ENCODE measurements around the gene ACER2.

The ACER2 gene

DNA sequence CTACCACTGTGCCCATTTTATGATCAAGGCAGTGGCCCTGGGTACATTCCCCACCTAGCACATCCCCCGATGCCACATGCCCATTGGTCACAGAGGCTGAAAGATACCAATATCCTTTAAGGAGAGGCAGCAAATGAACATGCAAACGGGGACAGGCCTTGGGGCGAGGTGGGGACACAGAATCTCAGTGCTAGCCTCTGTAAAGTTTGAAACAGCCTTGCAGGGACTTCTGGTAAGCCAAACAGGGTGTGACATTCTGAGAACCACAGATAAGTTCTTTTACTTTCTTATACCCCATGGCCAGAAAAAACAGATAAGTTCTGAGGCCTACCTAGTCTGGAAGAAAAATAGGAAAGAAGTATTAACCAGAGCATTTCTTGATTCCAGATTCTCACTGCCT, 60.5 kb downstream of the ACER2 start:
- no peaks in the 10 kb centered on the region for H3K9me3 Mint-ChIP-seq
- peaks cover 21% of the 10 kb centered on the region for H3K27me3 Mint-ChIP-seq (ENCODE audit: low read depth)
- H3K4me3 Mint-ChIP-seq: no peak overlapping the region
- H3K4me1 Mint-ChIP-seq: peaks cover 21% of the 10 kb centered on the region
- TF ChIP-seq CTCF (IDR thresholded peaks at IDR 0.05; ENCODE audit: unreplicated experiment in 3 of 3): no peak
- H3K27ac Mint-ChIP-seq: no peak overlapping the region
- H3K36me3 Mint-ChIP-seq (ENCODE audit: low read depth): no peaks in the 10 kb centered on the region

GRCh38 chr9:19470567-19470966, 61.8 kb downstream of the ACER2 start:
- H3K27ac Mint-ChIP-seq: no peak overlapping the region
- H3K9me3 Mint-ChIP-seq: no peaks in the 10 kb centered on the region
- no peaks in the 10 kb centered on the region for H3K36me3 Mint-ChIP-seq (ENCODE audit: low read depth)
- H3K27me3 Mint-ChIP-seq (ENCODE audit: low read depth): peaks cover 20% of the 10 kb centered on the region
- no peak for TF ChIP-seq CTCF (IDR thresholded peaks at IDR 0.05; ENCODE audit: unreplicated experiment in 3 of 3)
- H3K4me3 Mint-ChIP-seq: no peak overlapping the region
- peaks cover 18% of the 10 kb centered on the region for H3K4me1 Mint-ChIP-seq

DNA sequence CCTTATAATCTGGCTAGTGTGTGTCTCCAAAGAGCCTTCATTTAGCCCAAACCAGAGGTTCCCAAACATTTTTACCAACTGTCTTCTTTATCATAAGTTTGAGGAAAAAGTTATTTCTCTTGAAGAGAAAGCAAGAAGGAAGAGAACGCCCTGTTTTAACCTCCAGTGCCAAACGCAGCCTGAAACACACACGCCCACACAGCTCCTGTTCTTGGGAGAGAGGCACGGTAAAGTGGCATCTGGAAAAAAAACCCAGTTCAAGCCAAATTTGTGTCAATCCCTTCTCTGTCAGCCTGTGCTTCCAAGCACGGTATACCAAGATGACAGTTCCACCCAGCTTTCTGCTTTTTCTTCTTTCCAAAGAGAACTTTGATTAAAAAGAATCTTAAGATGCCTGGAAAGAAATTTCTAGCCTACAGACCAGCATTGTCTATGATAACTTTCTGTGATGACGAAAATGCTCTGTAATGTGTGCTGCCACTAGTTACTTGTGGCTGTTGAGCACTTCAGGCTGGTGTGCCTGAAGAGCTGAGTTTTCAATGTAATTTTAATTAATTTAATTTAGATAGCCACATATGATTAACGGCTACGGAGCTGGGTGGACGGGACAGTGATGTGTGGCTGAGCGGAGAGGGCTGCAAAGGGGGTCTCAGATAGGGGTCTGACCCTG, 62.3 kb downstream of the ACER2 start:
- no peak for TF ChIP-seq CTCF (IDR thresholded peaks at IDR 0.05; ENCODE audit: unreplicated experiment in 3 of 3)
- Mint-ChIP-seq H3K27me3 (ENCODE audit: low read depth) (peaks cover 20% of the 10 kb centered on the region), H3K36me3 (ENCODE audit: low read depth) (no peaks in the 10 kb centered on the region), H3K4me1 (peaks cover 18% of the 10 kb centered on the region), H3K9me3 (no peaks in the 10 kb centered on the region), H3K27ac (no peak overlapping the region), H3K4me3 (no peak overlapping the region)

- H3K4me1 Mint-ChIP-seq: peaks cover 18% of the 10 kb centered on the region
- peaks cover 16% of the 10 kb centered on the region for H3K27me3 Mint-ChIP-seq (ENCODE audit: low read depth)
- TF ChIP-seq CTCF (IDR thresholded peaks at IDR 0.05; ENCODE audit: unreplicated experiment in 3 of 3): peak; percentile 67 to 83 (median 83)
- H3K36me3 Mint-ChIP-seq (ENCODE audit: low read depth): no peaks in the 10 kb centered on the region
- H3K4me3 Mint-ChIP-seq: peak overlapping the region; percentile 29 to 49 (median 42)
- no peak overlapping the region for H3K27ac Mint-ChIP-seq
- H3K9me3 Mint-ChIP-seq: no peaks in the 10 kb centered on the region
Measured at GRCh38 chr9:19471737-19472648, 63.2 kb downstream of the ACER2 start.

GRCh38 chr9:19473605-19474004, 64.8 kb downstream of the ACER2 start:
- H3K27me3 Mint-ChIP-seq (ENCODE audit: low read depth): peaks cover 16% of the 10 kb centered on the region
- no peak for TF ChIP-seq CTCF (IDR thresholded peaks at IDR 0.05; ENCODE audit: unreplicated experiment in 3 of 3)
- peaks cover 2% of the 10 kb centered on the region for H3K9me3 Mint-ChIP-seq
- H3K4me3 Mint-ChIP-seq: no peak overlapping the region
- H3K27ac Mint-ChIP-seq: no peak overlapping the region
- H3K36me3 Mint-ChIP-seq (ENCODE audit: low read depth): no peaks in the 10 kb centered on the region
- H3K4me1 Mint-ChIP-seq: peaks cover 21% of the 10 kb centered on the region

All from nephron (organoid).